Thyroid gland (tissue), 4 donors: Measurements from ENCODE around the gene STK4. TPM values are rescaled to one million over a fixed set of nuclear protein-coding genes. Genes with fewer than 3 reads are reported as not detected.

Source experiments
- DNase-seq, 2 donors: peaks; one replicate each; pipeline ENCODE4 v3.0.0-alpha.2; 2019
- H3K27ac ChIP-seq, 3 donors: fragments of 200-600 bp; sonication (generic); 1 replicate in 2 of 3; 2 replicates in 1 of 3; pipeline ENCODE4 v1.5.1; 2016 to 2019; ENCODE audit warnings: mild to moderate bottlenecking in 1 of 3, moderate library complexity in 1 of 3
- H3K27me3 ChIP-seq: fragments of 200-600 bp; sonication (generic); one replicate; pipeline ENCODE4 v1.5.1; 2019
- H3K36me3 ChIP-seq, 2 donors: fragments of 200-600 bp; sonication (generic); one replicate each; pipeline ENCODE4 v1.5.1; 2016 to 2019
- H3K4me1 ChIP-seq, 2 donors: fragments of 200-600 bp; sonication (generic); one replicate each; pipeline ENCODE4 v1.5.1; 2017 to 2019
- H3K4me3 ChIP-seq, 3 donors: fragments of 200-600 bp; sonication (generic); replicated peaks in 1 of 3; 1 replicate in 2 of 3; 2 replicates in 1 of 3; pipeline ENCODE4 v1.5.1; 2016; ENCODE audit warnings: mild to moderate bottlenecking in 1 of 3
- H3K9me3 ChIP-seq: fragments of 200-600 bp; sonication (generic); one replicate; pipeline ENCODE4 v1.5.1; 2017
- CTCF ChIP-seq, 6 experiments: fragments of 200-600 bp in 3 of 6; fragments of 450-650 bp in 3 of 6; sonication (generic) in 3 of 6; IDR thresholded peaks; one replicate each; pipeline ENCODE4 v1.5.1; 2016 to 2019; ENCODE audit warnings: antibody characterized with exemption in 6 of 6, mild to moderate bottlenecking in 2 of 6, inconsistent platforms in 1 of 6, moderate library complexity in 1 of 6
- POLR2A ChIP-seq, 2 donors: fragments of 450-650 bp; IDR thresholded peaks; one replicate each; pipeline ENCODE4 v1.6.1; 2017; ENCODE audit warnings: antibody characterized with exemption in 2 of 2, mild to moderate bottlenecking in 2 of 2, moderate library complexity in 1 of 2
- WGBS, 2 donors: methylation state at CpG; one replicate each; pipeline ENCODE4 v1.1.5; 2017; 5-methylcytosine and 5-hydroxymethylcytosine counted together
- intact Hi-C: fragments of 100-400 bp; cut with DNase I; formaldehyde crosslinking; loops from one replicate; pipeline ENCODE4 v1.15.1; 2023
- total RNA-seq, 4 donors: library from RNA; depleted of rRNA; stranded (reverse); fragments of >200 nt; gene quantifications; one replicate each; pipeline ENCODE4 v1.2.3, GENCODE V29; 2016

The STK4 gene
- total RNA-seq, 4 donors from 2014 or later, result 18.8 to 37.2 (median 29.2) TPM

- intact Hi-C loops, result no loop called here
Observed at GRCh38 chr20:44932916-44933315, 33.4 kb upstream of the STK4 start.

DNA sequence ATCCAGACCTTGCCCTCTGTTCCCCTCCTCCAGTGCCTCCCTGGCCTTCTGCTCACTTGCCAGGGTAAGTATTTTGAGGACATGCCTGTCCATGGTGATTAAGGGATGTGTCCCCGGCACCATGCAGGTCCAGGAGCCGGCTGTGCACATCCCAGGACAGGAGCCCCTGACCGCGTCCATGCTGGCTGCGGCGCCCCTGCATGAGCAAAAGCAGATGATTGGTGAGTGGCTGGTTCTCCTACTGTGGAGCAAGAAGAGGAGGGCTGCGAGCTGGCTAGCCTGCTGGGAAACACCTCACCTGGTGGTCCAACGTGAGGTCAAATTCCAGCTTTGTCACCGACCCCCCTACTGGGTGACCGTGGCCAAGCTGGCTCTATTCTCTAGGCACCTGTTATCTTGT, 29.8 kb upstream of the STK4 start:
- intact Hi-C loops, result no loop called here
- WGBS, 2 donors, result 93 to 94% methylated on average over 10 of the region's 10 CpGs
- no peak for DNase-seq

More at GRCh38 chr20:44932916-44933315, 33.4 kb upstream of the STK4 start:
- Histone ChIP-seq H3K9me3 (no peaks in the 10 kb centered on the region), H3K4me1 (no peaks in the 10 kb centered on the region), H3K27ac (no peak overlapping the region), H3K27me3 (no peaks in the 10 kb centered on the region), H3K36me3 (peaks cover 0 to 3% of the 10 kb centered on the region in 2 donors), H3K4me3 (no peak overlapping the region)
- WGBS, 2 donors, result 98 to 100% methylated on average over 6 to 8 of the region's 8 CpGs
- no peak for DNase-seq
- no peak for TF ChIP-seq POLR2A (IDR thresholded peaks at IDR 0.05)
- no peak for TF ChIP-seq CTCF (IDR thresholded peaks at IDR 0.05)

GRCh38 chr20:44938637-44939036, 27.7 kb upstream of the STK4 start:
- DNase-seq, result no peak
- intact Hi-C loops, result no loop called here
- H3K36me3 ChIP-seq, result peaks cover 24% of the 10 kb centered on the region in 2 donors

More for the DNA sequence above, 29.8 kb upstream of the STK4 start:
- Histone ChIP-seq H3K27me3 (no peaks in the 10 kb centered on the region), H3K36me3 (peaks cover 3 to 7% of the 10 kb centered on the region in 2 donors), H3K4me3 (no peak overlapping the region), H3K27ac (no peak overlapping the region), H3K9me3 (no peaks in the 10 kb centered on the region), H3K4me1 (no peaks in the 10 kb centered on the region)
- TF ChIP-seq CTCF (IDR thresholded peaks at IDR 0.05) (no peak), POLR2A (IDR thresholded peaks at IDR 0.05) (no peak)

DNA sequence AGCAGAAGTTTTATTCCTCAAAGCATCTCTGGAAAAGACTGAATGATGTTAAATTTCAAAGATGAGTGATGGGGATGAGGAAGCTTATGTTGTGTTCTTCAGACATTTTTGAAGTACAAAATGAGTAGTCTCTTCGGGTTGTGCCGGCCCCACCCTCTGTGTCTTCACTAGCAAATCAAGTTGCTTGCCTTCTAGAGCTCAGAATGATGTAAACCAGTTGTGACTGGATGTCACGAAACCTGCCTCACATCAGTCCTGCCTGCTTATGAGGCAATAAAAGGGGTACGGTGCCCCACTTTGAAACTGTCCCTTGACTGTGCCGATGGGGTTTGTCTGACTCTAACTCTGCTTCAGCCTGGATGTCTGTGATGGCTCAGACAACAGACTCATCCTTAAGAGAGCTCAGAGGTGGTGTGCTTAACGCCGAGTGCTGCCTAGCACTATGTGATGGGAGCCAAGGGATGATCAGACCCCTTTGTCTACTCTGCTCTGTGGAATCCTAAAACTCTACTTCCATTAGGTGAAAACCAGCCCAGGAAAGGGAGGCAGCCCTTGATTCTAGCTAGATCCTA, 25.1 kb upstream of the STK4 start:
- H3K36me3 ChIP-seq, result peaks cover 39 to 44% of the 10 kb centered on the region in 2 donors
- H3K4me1 ChIP-seq, result no peaks in the 10 kb centered on the region
- intact Hi-C loops, result no loop called here

More at GRCh38 chr20:44938637-44939036, 27.7 kb upstream of the STK4 start:
- no peak overlapping the region for H3K4me3 ChIP-seq
- H3K27ac ChIP-seq, result no peak overlapping the region
- TF ChIP-seq CTCF (IDR thresholded peaks at IDR 0.05), result no peak
- no peak for TF ChIP-seq POLR2A (IDR thresholded peaks at IDR 0.05)
- no peaks in the 10 kb centered on the region for H3K9me3 ChIP-seq
- H3K4me1 ChIP-seq, result no peaks in the 10 kb centered on the region
- 92% methylated on average over 9 of the region's 9 CpGs for WGBS, 2 donors
- no peaks in the 10 kb centered on the region for H3K27me3 ChIP-seq

More for the DNA sequence above, 25.1 kb upstream of the STK4 start:
- no peaks in the 10 kb centered on the region for H3K27me3 ChIP-seq
- 84 to 90% methylated on average over 7 of the region's 7 CpGs for WGBS, 2 donors
- TF ChIP-seq POLR2A (IDR thresholded peaks at IDR 0.05) (no peak), CTCF (IDR thresholded peaks at IDR 0.05) (no peak)
- no peaks in the 10 kb centered on the region for H3K9me3 ChIP-seq
- no peak overlapping the region for H3K27ac ChIP-seq
- no peak overlapping the region for H3K4me3 ChIP-seq
- no peak for DNase-seq
